ENCODE measurements around the gene NR2F1-AS1.
"Not testable (repeated sequence)": the region's sequence is repeated elsewhere in the genome, so short reads cannot be mapped to it uniquely, and the experiment has no call there.

The NR2F1-AS1 gene

GRCh38 chr5:93497096-93497495, 83.9 kb downstream of the NR2F1-AS1 start:
- H3K27ac Mint-ChIP-seq: no peak overlapping the region
- H3K9me3 Mint-ChIP-seq: no peaks in the 10 kb centered on the region
- H3K4me1 Mint-ChIP-seq (ENCODE audit: low read depth): no peaks in the 10 kb centered on the region
- peaks cover 4% of the 10 kb centered on the region for H3K27me3 Mint-ChIP-seq
- no peak overlapping the region for H3K4me3 Mint-ChIP-seq
- DNase-seq: no peak
- no peaks in the 10 kb centered on the region for H3K36me3 Mint-ChIP-seq (ENCODE audit: low read depth)

- DNase-seq: no peak
- no peak overlapping the region for H3K27ac Mint-ChIP-seq
- peaks cover 7% of the 10 kb centered on the region for H3K27me3 Mint-ChIP-seq
- no peaks in the 10 kb centered on the region for H3K36me3 Mint-ChIP-seq (ENCODE audit: low read depth)
- H3K9me3 Mint-ChIP-seq: peaks cover 7% of the 10 kb centered on the region
- no peaks in the 10 kb centered on the region for H3K4me1 Mint-ChIP-seq (ENCODE audit: low read depth)
- H3K4me3 Mint-ChIP-seq: no peak overlapping the region
These were observed 101.0 kb downstream of the NR2F1-AS1 start for GRCh38 chr5:93479982-93480509.

- peaks cover 7% of the 10 kb centered on the region for H3K27me3 Mint-ChIP-seq
- H3K9me3 Mint-ChIP-seq: peaks cover 6% of the 10 kb centered on the region
- H3K4me1 Mint-ChIP-seq (ENCODE audit: low read depth): no peaks in the 10 kb centered on the region
- H3K4me3 Mint-ChIP-seq: no peak overlapping the region
- no peak for DNase-seq
- H3K36me3 Mint-ChIP-seq (ENCODE audit: low read depth): no peaks in the 10 kb centered on the region
- no peak overlapping the region for H3K27ac Mint-ChIP-seq
These were observed 103.2 kb downstream of the NR2F1-AS1 start for GRCh38 chr5:93477816-93478215.

GRCh38 chr5:93476251-93476742, 104.7 kb downstream of the NR2F1-AS1 start:
- H3K27ac Mint-ChIP-seq: no peak overlapping the region
- H3K4me1 Mint-ChIP-seq (ENCODE audit: low read depth): no peaks in the 10 kb centered on the region
- H3K4me3 Mint-ChIP-seq: no peak overlapping the region
- H3K36me3 Mint-ChIP-seq (ENCODE audit: low read depth): no peaks in the 10 kb centered on the region
- no peak for DNase-seq
- peaks cover 7% of the 10 kb centered on the region for H3K27me3 Mint-ChIP-seq
- peaks cover 6% of the 10 kb centered on the region for H3K9me3 Mint-ChIP-seq

- Mint-ChIP-seq H3K4me1 (ENCODE audit: low read depth) (no peaks in the 10 kb centered on the region), H3K9me3 (peaks cover 35% of the 10 kb centered on the region), H3K27me3 (no peaks in the 10 kb centered on the region), H3K4me3 (no peak overlapping the region), H3K36me3 (ENCODE audit: low read depth) (no peaks in the 10 kb centered on the region), H3K27ac (no peak overlapping the region)
- DNase-seq: no peak
These were observed 118.1 kb downstream of the NR2F1-AS1 start for GRCh38 chr5:93462916-93463315.

GRCh38 chr5:93461756-93462155, 119.3 kb downstream of the NR2F1-AS1 start:
- Mint-ChIP-seq H3K9me3 (peaks cover 35% of the 10 kb centered on the region), H3K36me3 (ENCODE audit: low read depth) (no peaks in the 10 kb centered on the region), H3K4me3 (no peak overlapping the region)

GRCh38 chr5:93460286-93460685, 120.7 kb downstream of the NR2F1-AS1 start:
- Mint-ChIP-seq H3K4me1 (ENCODE audit: low read depth) (no peaks in the 10 kb centered on the region), H3K36me3 (ENCODE audit: low read depth) (no peaks in the 10 kb centered on the region), H3K4me3 (no peak overlapping the region), H3K9me3 (peaks cover 35% of the 10 kb centered on the region), H3K27ac (no peak overlapping the region), H3K27me3 (no peaks in the 10 kb centered on the region)
- no peak for DNase-seq

More at GRCh38 chr5:93461756-93462155, 119.3 kb downstream of the NR2F1-AS1 start:
- no peak for DNase-seq
- Mint-ChIP-seq H3K4me1 (ENCODE audit: low read depth) (no peaks in the 10 kb centered on the region), H3K27ac (no peak overlapping the region), H3K27me3 (no peaks in the 10 kb centered on the region)

- not testable (repeated sequence) for H3K27me3 Mint-ChIP-seq; DNase-seq; H3K4me1 Mint-ChIP-seq (ENCODE audit: low read depth); H3K36me3 Mint-ChIP-seq (ENCODE audit: low read depth); H3K4me3 Mint-ChIP-seq; H3K27ac Mint-ChIP-seq
- H3K9me3 Mint-ChIP-seq: peaks cover 10% of the 10 kb centered on the region
These were observed 124.2 kb downstream of the NR2F1-AS1 start for GRCh38 chr5:93456796-93457195.

GRCh38 chr5:93454896-93455295, 126.1 kb downstream of the NR2F1-AS1 start:
- H3K9me3 Mint-ChIP-seq: peaks cover 3% of the 10 kb centered on the region
- DNase-seq: no peak
- no peak overlapping the region for H3K27ac Mint-ChIP-seq
- no peaks in the 10 kb centered on the region for H3K27me3 Mint-ChIP-seq
- H3K4me3 Mint-ChIP-seq: no peak overlapping the region
- no peaks in the 10 kb centered on the region for H3K4me1 Mint-ChIP-seq (ENCODE audit: low read depth)
- no peaks in the 10 kb centered on the region for H3K36me3 Mint-ChIP-seq (ENCODE audit: low read depth)

- DNase-seq: no peak
- Mint-ChIP-seq H3K36me3 (ENCODE audit: low read depth) (no peaks in the 10 kb centered on the region), H3K9me3 (no peaks in the 10 kb centered on the region), H3K27ac (no peak overlapping the region), H3K27me3 (no peaks in the 10 kb centered on the region), H3K4me3 (no peak overlapping the region), H3K4me1 (ENCODE audit: low read depth) (no peaks in the 10 kb centered on the region)
These were observed 128.8 kb downstream of the NR2F1-AS1 start for GRCh38 chr5:93452255-93452654.

GRCh38 chr5:93438124-93438523, 142.9 kb downstream of the NR2F1-AS1 start:
- no peaks in the 10 kb centered on the region for H3K36me3 Mint-ChIP-seq (ENCODE audit: low read depth)
- H3K27me3 Mint-ChIP-seq: no peaks in the 10 kb centered on the region
- DNase-seq: no peak
- H3K4me1 Mint-ChIP-seq (ENCODE audit: low read depth): no peaks in the 10 kb centered on the region
- H3K4me3 Mint-ChIP-seq: no peak overlapping the region
- peaks cover 2% of the 10 kb centered on the region for H3K9me3 Mint-ChIP-seq
- H3K27ac Mint-ChIP-seq: no peak overlapping the region

- Mint-ChIP-seq H3K4me1 (ENCODE audit: low read depth) (no peaks in the 10 kb centered on the region), H3K36me3 (ENCODE audit: low read depth) (no peaks in the 10 kb centered on the region), H3K9me3 (peaks cover 2% of the 10 kb centered on the region), H3K27me3 (peaks cover 4% of the 10 kb centered on the region), H3K27ac (no peak overlapping the region), H3K4me3 (no peak overlapping the region)
- DNase-seq: no peak
These were observed 144.9 kb downstream of the NR2F1-AS1 start for GRCh38 chr5:93436083-93436482.

GRCh38 chr5:93433422-93433821, 147.6 kb downstream of the NR2F1-AS1 start:
- Mint-ChIP-seq H3K27ac (no peak overlapping the region), H3K4me1 (ENCODE audit: low read depth) (no peaks in the 10 kb centered on the region), H3K9me3 (no peaks in the 10 kb centered on the region), H3K27me3 (peaks cover 7% of the 10 kb centered on the region), H3K36me3 (ENCODE audit: low read depth) (no peaks in the 10 kb centered on the region), H3K4me3 (no peak overlapping the region)
- DNase-seq: no peak

GRCh38 chr5:93431250-93431649, 149.8 kb downstream of the NR2F1-AS1 start:
- Mint-ChIP-seq H3K9me3 (no peaks in the 10 kb centered on the region), H3K4me3 (no peak overlapping the region), H3K36me3 (ENCODE audit: low read depth) (no peaks in the 10 kb centered on the region), H3K27ac (no peak overlapping the region), H3K4me1 (ENCODE audit: low read depth) (no peaks in the 10 kb centered on the region), H3K27me3 (peaks cover 15% of the 10 kb centered on the region)
- DNase-seq: no peak

GRCh38 chr5:93430673-93431199, 150.3 kb downstream of the NR2F1-AS1 start:
- no peaks in the 10 kb centered on the region for H3K4me1 Mint-ChIP-seq (ENCODE audit: low read depth)
- no peaks in the 10 kb centered on the region for H3K36me3 Mint-ChIP-seq (ENCODE audit: low read depth)
- peaks cover 15% of the 10 kb centered on the region for H3K27me3 Mint-ChIP-seq
- DNase-seq: no peak
- H3K4me3 Mint-ChIP-seq: no peak overlapping the region
- no peak overlapping the region for H3K27ac Mint-ChIP-seq
- H3K9me3 Mint-ChIP-seq: no peaks in the 10 kb centered on the region

GRCh38 chr5:93430118-93430517, 150.9 kb downstream of the NR2F1-AS1 start:
- no peaks in the 10 kb centered on the region for H3K36me3 Mint-ChIP-seq (ENCODE audit: low read depth)
- H3K9me3 Mint-ChIP-seq: no peaks in the 10 kb centered on the region
- no peak overlapping the region for H3K27ac Mint-ChIP-seq
- no peak for DNase-seq
- H3K27me3 Mint-ChIP-seq: peaks cover 15% of the 10 kb centered on the region
- no peak overlapping the region for H3K4me3 Mint-ChIP-seq
- H3K4me1 Mint-ChIP-seq (ENCODE audit: low read depth): no peaks in the 10 kb centered on the region

Data from activated T-cell treated with anti-CD3 and anti-CD28 coated beads, Interleukin-2, amount 50 U/mL, for 24 hours (primary cell).